Panc1 (cell line): ENCODE measurements around the gene INTS11. TPM values are rescaled to one million over a fixed set of nuclear protein-coding genes. Genes with fewer than 3 reads are reported as not detected.

ENCODE experiments used
- ATAC-seq: fragments of 200-7000 bp; cut with Tn5 transposase; 2 replicates; pipeline ENCODE4 v1.9.1; 2020; ENCODE audit warnings: mild to moderate bottlenecking, moderate library complexity
- BruUV-seq: library from RNA; stranded (reverse); fragments of 400-500 nt; replicated peaks from 2 replicates; lab custom pipeline; 2021; lab: Mats Ljungman, UMichigan
- CTCF ChIA-PET: fragments of 300-600 bp; sonication (Branson Sonifier 250); formaldehyde crosslinking; loops from one replicate; lab custom pipeline; 2022; ENCODE audit warnings: antibody characterized with exemption; lab: Charles Lee
- POLR2A ChIA-PET: fragments of 300-600 bp; sonication (Branson Sonifier 250); formaldehyde crosslinking; loops from one replicate; lab custom pipeline; 2022; ENCODE audit warnings: antibody characterized with exemption; lab: Charles Lee
- DNase-seq: peaks from one replicate; pipeline ENCODE4 v3.0.0-alpha.2; 2010; ENCODE audit warnings: low read depth, low spot score
- H3K27ac ChIP-seq: 2 replicates; pipeline ENCODE4 v1.5.1; 2011; ENCODE audit warnings: mild to moderate bottlenecking, low read length, inconsistent platforms
- H3K27me3 ChIP-seq: fragments of 200-500 bp; sonication (Bioruptor generic); 2 replicates; pipeline ENCODE4 v1.6.0; 2014; ENCODE audit warnings: low read length, inconsistent platforms; ENCODE audit not compliant: control insufficient read depth, insufficient read depth
- H3K36me3 ChIP-seq: fragments of 200-500 bp; sonication (Bioruptor generic); 2 replicates; pipeline ENCODE4 v1.5.1; 2014; ENCODE audit warnings: inconsistent platforms, mild to moderate bottlenecking, low read length, moderate library complexity; ENCODE audit not compliant: control insufficient read depth, insufficient read depth
- H3K4me1 ChIP-seq: 2 replicates; pipeline ENCODE4 v1.5.1; 2011; ENCODE audit warnings: inconsistent platforms, mild to moderate bottlenecking, low read length, moderate library complexity; ENCODE audit not compliant: control insufficient read depth, insufficient read depth
- H3K4me3 ChIP-seq, 2 experiments: 2 replicates each; pipeline ENCODE4 v1.5.1; 2011 to 2012; ENCODE audit warnings: low read depth in 2 of 2, low read length in 2 of 2, mild to moderate bottlenecking in 2 of 2, inconsistent platforms in 1 of 2, moderate library complexity in 1 of 2
- H3K9me3 ChIP-seq: fragments of 200-500 bp; sonication (Bioruptor generic); 2 replicates; pipeline ENCODE4 v1.5.1; 2014; ENCODE audit warnings: low read depth, mild to moderate bottlenecking, inconsistent platforms, low read length, moderate library complexity; ENCODE audit not compliant: control insufficient read depth, insufficient read depth
- POLR2AphosphoS5 ChIP-seq: IDR thresholded peaks from 2 replicates; pipeline ENCODE4 v1.6.1; 2012; ENCODE audit warnings: mild to moderate bottlenecking, low read depth, low read length, moderate library complexity
- REST ChIP-seq, 2 experiments: IDR thresholded peaks; 2 replicates each; pipeline ENCODE4 v1.6.1; 2011 to 2012; ENCODE audit warnings: low read depth in 2 of 2, control low read depth in 1 of 2, low read length in 1 of 2, mild to moderate bottlenecking in 1 of 2, moderate library complexity in 1 of 2; ENCODE audit not compliant: insufficient read depth in 1 of 2
- SIN3A ChIP-seq: IDR thresholded peaks from 2 replicates; pipeline ENCODE4 v1.6.1; 2012; ENCODE audit warnings: low read depth, mild to moderate bottlenecking, low read length, moderate library complexity, borderline replicate concordance; ENCODE audit not compliant: insufficient read depth
- TCF7L2 ChIP-seq: IDR thresholded peaks from 2 replicates; pipeline ENCODE4 v1.6.1; 2011; ENCODE audit warnings: mild to moderate bottlenecking, low read depth, low read length, inconsistent platforms
- in situ Hi-C: cut with HindIII; loops from 2 replicates; pipeline ENCODE4 v1.10.0; 2016; ENCODE audit warnings: low sequenced_read_pairs, low pct_unique_long_range_greater_than_20kb
- intact Hi-C: fragments of 100-400 bp; cut with micrococcal nuclease; formaldehyde crosslinking; loops from one replicate; pipeline ENCODE4 v1.10.0; 2022; ENCODE audit not compliant: unreplicated experiment
- total RNA-seq: library from RNA; stranded (reverse); gene quantifications from one replicate; pipeline ENCODE4 v1.2.1, GENCODE V29; 2021; ENCODE audit not compliant: unreplicated experiment

INTS11 gene
- total RNA-seq, 1 experiment from 2014 or later = 114 TPM

- no peak overlapping the region for H3K4me3 ChIP-seq
- H3K27ac ChIP-seq = no peak overlapping the region
- in situ Hi-C loops (no loop called here), intact Hi-C loops (no loop called here)
- no peak for DNase-seq
- POLR2A ChIA-PET = no interaction called here
- H3K9me3 ChIP-seq = no peaks in the 10 kb centered on the region
- TF ChIP-seq REST (IDR thresholded peaks at IDR 0.05; ENCODE audit: insufficient read depth in 1 of 2, low read depth in 2 of 2, low read length in 1 of 2) (0 out of 4 replicates have a peak, but pooled peaks of 1 of the 2 experiments have one; percentile 3), SIN3A (no peak)
- H3K27me3 ChIP-seq = no peaks in the 10 kb centered on the region
- ATAC-seq = peak; percentile 17
- no peaks in the 10 kb centered on the region for H3K36me3 ChIP-seq
- H3K4me1 ChIP-seq = no peaks in the 10 kb centered on the region
- no TSS peak for BruUV-seq
- CTCF ChIA-PET = no interaction called here
Measured at GRCh38 chr1:1333551-1334241, 9.2 kb upstream of the INTS11 start.

GRCh38 chr1:1332774-1333480, 8.5 kb upstream of the INTS11 start:
- H3K4me1 ChIP-seq = no peaks in the 10 kb centered on the region
- ATAC-seq (peak; percentile 3; the same call in 1 of the 2 replicates), DNase-seq (no peak)
- H3K27me3 ChIP-seq = no peaks in the 10 kb centered on the region
- in situ Hi-C loops (no loop called here), intact Hi-C loops (no loop called here)
- H3K9me3 ChIP-seq = no peaks in the 10 kb centered on the region
- no TSS peak for BruUV-seq
- H3K36me3 ChIP-seq = no peaks in the 10 kb centered on the region
- POLR2A ChIA-PET = no interaction called here
- TF ChIP-seq REST (IDR thresholded peaks at IDR 0.05; ENCODE audit: insufficient read depth in 1 of 2, low read depth in 2 of 2, low read length in 1 of 2) (peak in 1 of 2 experiments; percentile 13; a peak in 1 of 4 replicates), POLR2AphosphoS5 (no peak; the same call in 1 of the 2 replicates), SIN3A (no peak), TCF7L2 (no peak)
- H3K4me3 ChIP-seq = no peak overlapping the region
- H3K27ac ChIP-seq = no peak overlapping the region
- CTCF ChIA-PET = no interaction called here
